RWPE1 (cell line): ENCODE measurements around the gene INKA1.

Experiments used
- CTCF ChIA-PET: fragments of 350-600 bp; sonication (Branson Sonifier 250); formaldehyde crosslinking; extraction: SDS; loops from one replicate; lab custom pipeline; 2021; lab: Yijun Ruan, JAX
- POLR2A ChIA-PET: fragments of 400-600 bp; formaldehyde crosslinking; extraction: SDS; loops from one replicate; lab custom pipeline; 2020; ENCODE audit warnings: antibody characterized with exemption; ENCODE audit not compliant: low non-redundant PET; lab: Yijun Ruan, JAX
- DNase-seq: peaks from one replicate; pipeline ENCODE4 v3.0.0; 2012; ENCODE audit warnings: low spot score
- H3K27ac ChIP-seq: fragments of 450-650 bp; 2 replicates; pipeline ENCODE4 v1.5.1; 2017
- TF ChIP-seq, protein P1 (sequence below): fragments of 450-650 bp; conservative IDR thresholded peaks from 2 replicates; pipeline ENCODE4 v1.5.1; 2017; ENCODE audit warnings: low read depth, mild to moderate bottlenecking

The INKA1 gene

DNA sequence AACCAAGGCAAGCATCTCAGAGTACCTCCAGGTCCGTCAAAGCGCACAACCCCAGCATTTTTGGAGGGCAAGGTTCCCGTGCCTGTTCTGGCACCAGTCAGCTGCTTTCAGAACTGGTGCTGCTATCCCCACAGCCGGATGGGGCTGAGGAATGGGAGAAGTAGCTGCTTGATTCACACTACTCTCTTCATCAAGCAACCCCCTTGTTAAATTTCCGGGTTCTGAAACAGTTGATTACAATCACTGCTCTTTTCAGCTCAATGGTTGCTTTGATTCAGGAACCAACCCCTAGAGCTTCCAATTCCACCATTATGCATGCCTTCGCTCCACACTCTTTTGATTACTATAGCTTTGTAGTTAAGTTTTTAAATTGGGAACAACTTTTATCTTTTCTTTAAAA, 23.0 kb downstream of the INKA1 start:
- TF ChIP-seq, protein P1, sequence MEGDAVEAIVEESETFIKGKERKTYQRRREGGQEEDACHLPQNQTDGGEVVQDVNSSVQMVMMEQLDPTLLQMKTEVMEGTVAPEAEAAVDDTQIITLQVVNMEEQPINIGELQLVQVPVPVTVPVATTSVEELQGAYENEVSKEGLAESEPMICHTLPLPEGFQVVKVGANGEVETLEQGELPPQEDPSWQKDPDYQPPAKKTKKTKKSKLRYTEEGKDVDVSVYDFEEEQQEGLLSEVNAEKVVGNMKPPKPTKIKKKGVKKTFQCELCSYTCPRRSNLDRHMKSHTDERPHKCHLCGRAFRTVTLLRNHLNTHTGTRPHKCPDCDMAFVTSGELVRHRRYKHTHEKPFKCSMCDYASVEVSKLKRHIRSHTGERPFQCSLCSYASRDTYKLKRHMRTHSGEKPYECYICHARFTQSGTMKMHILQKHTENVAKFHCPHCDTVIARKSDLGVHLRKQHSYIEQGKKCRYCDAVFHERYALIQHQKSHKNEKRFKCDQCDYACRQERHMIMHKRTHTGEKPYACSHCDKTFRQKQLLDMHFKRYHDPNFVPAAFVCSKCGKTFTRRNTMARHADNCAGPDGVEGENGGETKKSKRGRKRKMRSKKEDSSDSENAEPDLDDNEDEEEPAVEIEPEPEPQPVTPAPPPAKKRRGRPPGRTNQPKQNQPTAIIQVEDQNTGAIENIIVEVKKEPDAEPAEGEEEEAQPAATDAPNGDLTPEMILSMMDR = no peak
- H3K27ac ChIP-seq = no peak overlapping the region
- no peak for DNase-seq
- POLR2A ChIA-PET = no interaction called here
- CTCF ChIA-PET = interaction anchor here (0.7 kb wide), 1 partner anchor 11 kb away, joined by 5 read pairs; no protein-coding TSS in a partner anchor

DNA sequence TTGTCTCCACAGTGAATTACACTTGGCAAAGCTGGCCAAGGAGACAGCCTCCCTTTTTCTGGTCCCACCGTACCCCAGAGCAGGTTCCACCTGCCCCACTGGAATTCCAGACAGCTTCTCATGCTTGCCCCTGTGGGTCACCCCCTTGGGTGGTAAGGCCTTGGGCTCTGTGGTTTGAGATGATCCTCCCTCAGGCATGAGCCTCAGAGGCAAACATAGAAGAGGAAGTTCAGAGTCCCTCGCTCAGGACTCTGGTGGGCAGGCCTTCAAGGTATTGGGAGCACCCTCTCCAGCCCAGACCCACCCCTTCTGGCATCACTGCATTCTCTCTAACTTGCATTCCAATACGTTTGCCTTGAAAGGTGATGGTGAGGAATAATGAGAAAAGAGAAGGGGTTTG, 28.3 kb downstream of the INKA1 start:
- ChIA-PET CTCF (no interaction called here), POLR2A (no interaction called here)
- TF ChIP-seq, protein P1 = no peak
- DNase-seq = no peak
- H3K27ac ChIP-seq = no peak overlapping the region

DNA sequence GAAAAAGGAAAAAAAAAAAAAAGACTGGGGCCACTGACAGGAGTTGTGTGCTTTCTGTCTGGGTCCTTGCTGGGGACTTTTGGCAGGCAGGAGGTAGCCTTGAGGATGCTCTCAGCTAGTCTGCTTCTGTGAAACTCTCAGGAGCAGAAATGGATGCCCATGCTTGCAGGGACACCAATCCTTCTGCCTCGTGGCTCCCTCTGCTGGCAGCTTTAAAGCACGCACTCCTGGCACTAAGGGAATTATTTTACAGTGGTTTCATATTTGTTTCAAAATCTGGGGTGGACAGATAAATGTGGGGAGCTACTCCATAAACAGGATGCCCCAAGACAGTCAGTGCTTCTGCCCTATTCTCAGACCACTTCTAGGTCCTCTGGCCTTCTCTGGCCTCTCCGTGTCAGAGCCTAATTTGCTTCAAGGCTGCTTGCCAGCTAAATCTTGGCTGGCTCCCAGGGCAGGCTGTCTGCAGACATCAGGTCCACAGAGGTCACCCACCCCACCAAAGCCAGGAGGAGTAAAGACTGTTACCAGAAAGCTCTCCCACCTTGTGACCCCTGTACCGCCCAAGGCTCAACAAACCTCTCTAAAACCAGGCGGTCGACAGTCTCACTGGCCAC, 36.2 kb downstream of the INKA1 start:
- CTCF ChIA-PET = interaction anchor here (0.5 to 3.1 kb wide), 12 partner anchors 9 to 98 kb away, joined by 3 to 40 read pairs (median 4); partner anchors contain the start of genes CDHR4, INKA1 and IP6K1
- TF ChIP-seq, protein P1 = peak; percentile 90
- DNase-seq = peak; percentile 51
- peak overlapping the region; percentile 61 for H3K27ac ChIP-seq
- POLR2A ChIA-PET = no interaction called here

DNA sequence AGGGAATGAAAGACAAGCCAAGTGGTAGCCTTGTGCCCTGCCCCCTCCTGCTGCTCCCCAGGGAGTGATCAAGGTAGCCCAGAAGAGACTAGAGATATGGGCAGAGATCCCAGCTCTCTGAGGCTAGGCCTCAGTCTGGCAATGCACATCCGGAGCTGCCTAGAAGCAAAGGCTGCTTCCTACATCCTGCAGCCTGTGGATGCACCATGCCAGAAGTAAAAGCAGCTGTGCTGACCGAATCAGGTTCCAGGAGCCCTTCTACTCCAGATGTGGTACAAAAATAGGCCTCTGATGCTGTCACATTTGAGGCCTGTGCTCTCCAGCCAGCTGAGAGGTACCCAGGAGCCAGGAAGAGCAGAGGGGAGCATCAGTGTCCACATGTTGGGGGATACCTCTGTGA, 37.3 kb downstream of the INKA1 start:
- POLR2A ChIA-PET = no interaction called here
- TF ChIP-seq, protein P1 = no peak
- DNase-seq = no peak
- CTCF ChIA-PET = interaction anchor here (3.1 kb wide), 1 partner anchor 39 kb away, joined by 40 read pairs; the partner anchor contains the start of genes CDHR4 and INKA1
- peak overlapping the region; percentile 61 for H3K27ac ChIP-seq

DNA sequence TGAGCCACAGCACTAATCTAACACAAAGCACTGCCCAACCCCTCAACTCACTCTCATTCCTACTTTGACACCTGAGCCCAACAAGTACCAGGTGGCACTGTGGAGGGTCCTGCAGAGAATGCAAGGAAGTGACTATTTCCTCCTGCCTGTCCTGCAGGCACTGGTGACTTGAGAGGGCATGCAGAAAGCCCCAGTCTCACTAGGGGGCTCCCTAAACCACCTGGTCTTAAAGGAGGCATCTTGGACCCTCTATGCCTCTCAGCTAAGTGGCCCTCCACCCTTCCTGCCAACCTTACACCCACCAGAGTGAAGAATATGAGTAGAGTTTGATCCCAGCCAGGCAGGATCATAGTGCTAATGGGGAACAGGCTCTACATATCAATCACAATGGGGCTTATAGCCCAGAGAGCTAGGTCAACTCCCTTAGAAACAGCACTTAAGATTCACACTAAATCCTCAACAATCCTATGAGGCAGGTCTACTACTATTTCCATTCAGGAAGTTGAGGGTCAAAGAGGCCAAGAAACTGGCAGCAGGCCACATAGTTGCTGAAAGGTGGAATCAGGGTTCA, 38.1 kb downstream of the INKA1 start:
- ChIA-PET POLR2A (no interaction called here), CTCF (no interaction called here)
- H3K27ac ChIP-seq = peak overlapping the region; percentile 61
- TF ChIP-seq, protein P1 = no peak
- DNase-seq = no peak

DNA sequence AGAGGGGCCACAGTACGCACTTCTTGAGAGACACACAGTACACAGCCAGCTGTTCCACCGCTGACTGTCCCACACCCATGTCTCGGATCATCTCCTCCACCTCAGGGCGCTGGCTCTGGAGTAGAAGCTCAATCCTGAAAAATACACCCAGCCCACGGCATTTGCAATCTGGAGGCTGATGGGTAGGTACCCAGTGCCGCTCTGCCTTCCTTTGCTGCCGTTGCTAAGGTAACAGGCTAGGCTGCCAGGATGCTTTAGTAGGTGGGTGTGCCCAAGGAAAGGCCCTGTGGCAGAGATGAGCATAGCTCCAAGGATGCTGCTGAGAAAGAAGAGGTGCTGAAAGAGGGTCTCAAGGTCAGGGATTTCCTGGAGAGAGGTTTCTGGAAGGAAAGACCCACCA, 38.7 kb downstream of the INKA1 start:
- POLR2A ChIA-PET = no interaction called here
- peak overlapping the region; percentile 61 for H3K27ac ChIP-seq
- TF ChIP-seq, protein P1 = no peak
- CTCF ChIA-PET = no interaction called here
- DNase-seq = no peak
